Endothelial cell of umbilical vein (primary cell): ENCODE results near the gene CDH23.

Experiments
- CTCF ChIP-seq, 2 donors: IDR thresholded peaks; 1 replicate in 1 of 2; 2 replicates in 1 of 2; pipeline ENCODE4 v1.5.1; 2011; ENCODE audit warnings: low read length in 2 of 2, mild to moderate bottlenecking in 2 of 2, moderate library complexity in 2 of 2, control low read depth in 1 of 2, inconsistent platforms in 1 of 2, low read depth in 1 of 2; ENCODE audit not compliant: insufficient read depth in 1 of 2; ENCODE audit errors: extremely low read depth in 1 of 2
- EZH2 ChIP-seq: IDR thresholded peaks from 2 replicates; pipeline ENCODE4 v1.6.1; 2012; ENCODE audit warnings: borderline replicate concordance, low read depth, mild to moderate bottlenecking, moderate library complexity, low read length, inconsistent platforms; ENCODE audit not compliant: severe bottlenecking
- GATA2 ChIP-seq: IDR thresholded peaks from 2 replicates; pipeline ENCODE4 v1.7.0; 2011; ENCODE audit warnings: low read depth, mild to moderate bottlenecking, moderate library complexity, mixed read lengths, low read length; ENCODE audit not compliant: insufficient read length, insufficient read depth
- POLR2A ChIP-seq: IDR thresholded peaks from 2 replicates; pipeline ENCODE4 v1.6.1; 2012; ENCODE audit warnings: low read depth, mild to moderate bottlenecking, control low read depth, low read length
- POLR2AphosphoS5 ChIP-seq: IDR thresholded peaks from 2 replicates; pipeline ENCODE4 v1.6.1; 2012; ENCODE audit warnings: low read depth, mild to moderate bottlenecking, control low read depth, low read length, moderate library complexity; ENCODE audit not compliant: insufficient read depth

DNA sequence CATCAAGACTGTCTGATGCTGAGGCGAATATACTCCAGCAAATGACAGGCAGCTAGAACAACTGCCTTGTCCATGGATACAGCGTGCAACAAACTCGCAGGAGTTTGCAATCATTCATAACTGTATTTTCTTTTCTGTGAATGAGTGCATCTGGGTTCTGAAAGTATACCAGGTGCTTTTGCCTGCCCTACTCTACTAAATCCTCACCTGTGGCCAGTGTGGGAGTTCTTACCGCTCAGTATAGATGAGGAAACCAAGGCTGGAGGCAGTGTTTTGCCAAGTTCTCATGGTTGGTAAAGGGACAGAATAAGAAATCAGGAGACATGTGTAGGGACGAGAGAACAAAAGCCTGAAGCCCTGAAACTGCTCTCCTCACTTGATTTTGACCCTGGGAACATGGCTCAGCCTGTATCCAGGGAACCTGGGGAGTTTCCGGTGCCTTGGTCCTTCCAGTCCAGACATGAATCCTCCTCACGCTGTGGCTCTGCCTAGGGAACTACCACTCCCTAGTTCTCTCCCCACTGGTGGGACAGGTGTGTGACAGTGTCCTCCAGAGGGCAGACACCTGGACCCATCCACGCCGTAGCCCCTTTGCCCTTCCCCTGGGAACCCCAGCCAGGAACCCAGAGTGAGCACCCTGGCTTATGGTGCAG lies 142.0 kb downstream of the CDH23 start:
- TF ChIP-seq GATA2 (no peak), CTCF (IDR thresholded peaks at IDR 0.05; ENCODE audit: extremely low read depth in 1 of 2, insufficient read depth in 1 of 2, low read depth in 1 of 2, low read length in 2 of 2) (no peak), EZH2 (no peak), POLR2AphosphoS5 (no peak), POLR2A (no peak)
